NCI-H2227 treated with DMSO at 0.1 percent for 48 hours (cell line): Measurements from ENCODE around the gene NUS1.
"Not testable (repeated sequence)": the region's sequence is repeated elsewhere in the genome, so short reads cannot be mapped to it uniquely, and the experiment has no call there.

Source experiments
- DNase-seq: peaks from one replicate; lab custom pipeline; 2025; lab: John Stamatoyannopoulos, UW

The NUS1 gene

GRCh38 chr6:117718895-117719294 is 43.6 kb downstream of the NUS1 start:
- DNase-seq, result no peak

GRCh38 chr6:117721520-117721919 is 46.3 kb downstream of the NUS1 start:
- DNase-seq, result not testable (repeated sequence)

GRCh38 chr6:117728626-117729025 is 53.4 kb downstream of the NUS1 start:
- no peak for DNase-seq

- DNase-seq, result no peak
Observed at GRCh38 chr6:117729613-117730012, 54.3 kb downstream of the NUS1 start.

- no peak for DNase-seq
Observed at GRCh38 chr6:117733341-117733740, 58.1 kb downstream of the NUS1 start.

GRCh38 chr6:117739869-117740268 is 64.6 kb downstream of the NUS1 start:
- DNase-seq, result no peak

GRCh38 chr6:117740605-117741004 is 65.3 kb downstream of the NUS1 start:
- DNase-seq, result no peak

GRCh38 chr6:117750675-117751074 is 75.4 kb downstream of the NUS1 start:
- not testable (repeated sequence) for DNase-seq
